Erythroblast (primary cell): Measurements from ENCODE around the gene APIP.

Experiments used
- DNase-seq, 2 experiments: peaks; one replicate each; lab custom pipeline; 2025; lab: John Stamatoyannopoulos, UW
- GATA1 ChIP-seq: IDR thresholded peaks from 2 replicates; pipeline ENCODE4 v1.6.1; 2011; ENCODE audit warnings: low read depth, mild to moderate bottlenecking, control low read depth, low read length, moderate library complexity
- POLR2A ChIP-seq: IDR thresholded peaks from 2 replicates; pipeline ENCODE4 v1.6.1; 2011; ENCODE audit warnings: mild to moderate bottlenecking, low read length

The APIP gene

GRCh38 chr11:34887260-34887659 lies 28.9 kb downstream of the APIP start:
- no peak for TF ChIP-seq POLR2A
- no peak for TF ChIP-seq GATA1
- DNase-seq, result no peak

- no peak for TF ChIP-seq POLR2A
- TF ChIP-seq GATA1, result no peak
- no peak for DNase-seq
Measured at GRCh38 chr11:34886609-34887008, 29.6 kb downstream of the APIP start.

GRCh38 chr11:34881900-34882299 lies 34.3 kb downstream of the APIP start:
- TF ChIP-seq POLR2A, result no peak
- no peak for TF ChIP-seq GATA1
- no peak for DNase-seq

- TF ChIP-seq GATA1 (no peak), POLR2A (no peak)
- DNase-seq, result no peak
Measured at GRCh38 chr11:34877375-34877975, 38.7 kb downstream of the APIP start.

GRCh38 chr11:34874202-34874601 lies 42.0 kb downstream of the APIP start:
- no peak for DNase-seq
- TF ChIP-seq GATA1 (no peak), POLR2A (no peak)

GRCh38 chr11:34870548-34871196 lies 45.5 kb downstream of the APIP start:
- DNase-seq, result no peak
- TF ChIP-seq POLR2A, result no peak
- no peak for TF ChIP-seq GATA1

- TF ChIP-seq POLR2A, result no peak
Measured at GRCh38 chr11:34869425-34869824, 46.8 kb downstream of the APIP start.

GRCh38 chr11:34866375-34866774 lies 49.8 kb downstream of the APIP start:
- no peak for DNase-seq
- TF ChIP-seq POLR2A, result no peak
- no peak for TF ChIP-seq GATA1

More at GRCh38 chr11:34869425-34869824, 46.8 kb downstream of the APIP start:
- peak in 1 of 2 experiments; percentile 10 for DNase-seq

- TF ChIP-seq POLR2A, result no peak
- TF ChIP-seq GATA1, result no peak
- DNase-seq, result no peak
Measured at GRCh38 chr11:34865261-34865660, 50.9 kb downstream of the APIP start.

GRCh38 chr11:34864424-34864823 lies 51.8 kb downstream of the APIP start:
- no peak for DNase-seq
- TF ChIP-seq POLR2A (no peak), GATA1 (no peak)

GRCh38 chr11:34863048-34863447 lies 53.1 kb downstream of the APIP start:
- TF ChIP-seq GATA1 (no peak), POLR2A (no peak)
- no peak for DNase-seq

- no peak for DNase-seq
- TF ChIP-seq POLR2A (no peak), GATA1 (no peak)
Measured at GRCh38 chr11:34860518-34860917, 55.7 kb downstream of the APIP start.

GRCh38 chr11:34860034-34860433 lies 56.1 kb downstream of the APIP start:
- TF ChIP-seq POLR2A (no peak), GATA1 (no peak)
- DNase-seq, result no peak

GRCh38 chr11:34859496-34859895 lies 56.7 kb downstream of the APIP start:
- TF ChIP-seq POLR2A (no peak), GATA1 (no peak)

GRCh38 chr11:34857463-34857862 lies 58.7 kb downstream of the APIP start:
- DNase-seq, result no peak
- no peak for TF ChIP-seq GATA1
- TF ChIP-seq POLR2A, result no peak

More at GRCh38 chr11:34859496-34859895, 56.7 kb downstream of the APIP start:
- no peak for DNase-seq
